ENCODE data around the gene DNAH14.

DNA sequence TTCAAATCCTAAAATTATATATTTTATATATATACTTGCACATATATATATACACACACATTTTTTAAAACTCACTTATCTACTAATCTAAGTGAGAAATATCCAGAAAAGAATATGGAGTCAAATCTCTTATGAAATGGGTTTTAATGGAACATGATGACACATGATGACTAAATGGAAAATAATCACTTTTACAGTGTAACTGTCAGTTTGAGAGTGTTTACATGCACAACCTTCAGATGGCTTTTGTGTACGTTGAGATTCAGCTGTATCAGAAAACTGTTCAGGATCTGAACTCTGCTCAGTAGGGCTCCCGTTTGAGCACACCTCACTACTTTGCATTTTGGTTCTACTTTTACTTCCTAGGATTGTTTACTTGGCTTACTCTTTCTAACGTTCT lies 189.8 kb downstream of the DNAH14 start:
- TF ChIP-seq, protein P1, sequence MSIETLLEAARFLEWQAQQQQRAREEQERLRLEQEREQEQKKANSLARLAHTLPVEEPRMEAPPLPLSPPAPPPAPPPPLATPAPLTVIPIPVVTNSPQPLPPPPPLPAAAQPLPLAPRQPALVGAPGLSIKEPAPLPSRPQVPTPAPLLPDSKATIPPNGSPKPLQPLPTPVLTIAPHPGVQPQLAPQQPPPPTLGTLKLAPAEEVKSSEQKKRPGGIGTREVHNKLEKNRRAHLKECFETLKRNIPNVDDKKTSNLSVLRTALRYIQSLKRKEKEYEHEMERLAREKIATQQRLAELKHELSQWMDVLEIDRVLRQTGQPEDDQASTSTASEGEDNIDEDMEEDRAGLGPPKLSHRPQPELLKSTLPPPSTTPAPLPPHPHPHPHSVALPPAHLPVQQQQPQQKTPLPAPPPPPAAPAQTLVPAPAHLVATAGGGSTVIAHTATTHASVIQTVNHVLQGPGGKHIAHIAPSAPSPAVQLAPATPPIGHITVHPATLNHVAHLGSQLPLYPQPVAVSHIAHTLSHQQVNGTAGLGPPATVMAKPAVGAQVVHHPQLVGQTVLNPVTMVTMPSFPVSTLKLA (IDR thresholded peaks at IDR 0.05), result no peak
- TF ChIP-seq CREM (IDR thresholded peaks at IDR 0.05) (no peak), CREM (CRISPR knock-in tag; IDR thresholded peaks at IDR 0.05) (no peak), ZMAT3 (CRISPR knock-in tag; conservative IDR thresholded peaks at IDR 0.05) (no peak), NCOA5 (CRISPR knock-in tag; IDR thresholded peaks at IDR 0.05) (no peak), CEBPB (IDR thresholded peaks at IDR 0.05; ENCODE audit: borderline replicate concordance, low read depth, low read length) (no peak)
- TF ChIP-seq, protein P2, sequence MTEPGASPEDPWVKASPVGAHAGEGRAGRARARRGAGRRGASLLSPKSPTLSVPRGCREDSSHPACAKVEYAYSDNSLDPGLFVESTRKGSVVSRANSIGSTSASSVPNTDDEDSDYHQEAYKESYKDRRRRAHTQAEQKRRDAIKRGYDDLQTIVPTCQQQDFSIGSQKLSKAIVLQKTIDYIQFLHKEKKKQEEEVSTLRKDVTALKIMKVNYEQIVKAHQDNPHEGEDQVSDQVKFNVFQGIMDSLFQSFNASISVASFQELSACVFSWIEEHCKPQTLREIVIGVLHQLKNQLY (CRISPR knock-in tag; IDR thresholded peaks at IDR 0.05), result no peak
